CD14-positive monocyte (primary cell): ENCODE measurements around the gene GLP2R. TPM values are rescaled to one million over a fixed set of nuclear protein-coding genes. Genes with fewer than 3 reads are reported as not detected.

Experiments
- DNase-seq, 3 donors: peaks; one replicate each; pipeline ENCODE4 v3.0.0-alpha.2; 2011 to 2022
- H2AFZ ChIP-seq: 2 replicates; pipeline ENCODE4 v1.6.0; 2012; ENCODE audit warnings: mild to moderate bottlenecking, low read depth, low read length, inconsistent platforms; ENCODE audit not compliant: insufficient read depth, poor library complexity, severe bottlenecking
- H3K27ac ChIP-seq, 2 donors: 1 replicate in 1 of 2; 2 replicates in 1 of 2; pipeline ENCODE4 v1.5.1; 2012 to 2013; ENCODE audit warnings: low read length in 2 of 2, control low read depth in 1 of 2, inconsistent platforms in 1 of 2, low read depth in 1 of 2, mild to moderate bottlenecking in 1 of 2
- H3K27me3 ChIP-seq, 2 donors: one replicate each; pipeline versions ENCODE4 v1.6.0 to v1.6.1; 2011 to 2013; ENCODE audit warnings: low read length in 2 of 2; ENCODE audit not compliant: control insufficient read depth in 2 of 2, insufficient read depth in 2 of 2
- H3K36me3 ChIP-seq, 2 donors: replicated peaks in 1 of 2; 1 replicate in 1 of 2; 2 replicates in 1 of 2; pipeline versions ENCODE4 v1.5.1 to v1.6.1; 2012 to 2013; ENCODE audit warnings: low read length in 2 of 2, control low read depth in 1 of 2, inconsistent platforms in 1 of 2, mild to moderate bottlenecking in 1 of 2; ENCODE audit not compliant: insufficient read depth in 2 of 2, control insufficient read depth in 1 of 2
- H3K4me1 ChIP-seq, 2 donors: 1 replicate in 1 of 2; 2 replicates in 1 of 2; pipeline versions ENCODE4 v1.5.1 to v1.6.1; 2012 to 2013; ENCODE audit warnings: low read length in 2 of 2, control low read depth in 1 of 2, inconsistent platforms in 1 of 2, mild to moderate bottlenecking in 1 of 2, moderate library complexity in 1 of 2; ENCODE audit not compliant: insufficient read depth in 2 of 2, control insufficient read depth in 1 of 2
- H3K4me2 ChIP-seq: replicated peaks from 2 replicates; pipeline ENCODE3; 2012; ENCODE audit warnings: low read length, moderate library complexity, mild to moderate bottlenecking; ENCODE audit not compliant: poor library complexity, severe bottlenecking; ENCODE audit errors: extremely low read depth
- H3K4me3 ChIP-seq, 3 experiments: fragments of 200-600 bp in 1 of 3; sonication (generic) in 1 of 3; replicated peaks in 1 of 3; 1 replicate in 2 of 3; 2 replicates in 1 of 3; pipeline ENCODE4 v1.5.1; 2011 to 2013; ENCODE audit warnings: low read length in 3 of 3, mild to moderate bottlenecking in 3 of 3, control low read depth in 2 of 3, low read depth in 2 of 3, inconsistent platforms in 1 of 3, moderate library complexity in 1 of 3
- H3K79me2 ChIP-seq: 2 replicates; pipeline ENCODE4 v1.6.0; 2012; ENCODE audit warnings: mild to moderate bottlenecking, control low read depth, inconsistent platforms, low read length, moderate library complexity; ENCODE audit not compliant: insufficient read depth
- H3K9ac ChIP-seq: 2 replicates; pipeline ENCODE4 v1.6.0; 2017; ENCODE audit warnings: low read length, mild to moderate bottlenecking; ENCODE audit not compliant: insufficient read depth, poor library complexity, severe bottlenecking
- H3K9me3 ChIP-seq, 2 donors: replicated peaks in 1 of 2; 1 replicate in 1 of 2; 2 replicates in 1 of 2; pipeline versions ENCODE4 v1.5.1 to v1.6.1; 2012 to 2013; ENCODE audit warnings: low read length in 2 of 2, control low read depth in 1 of 2; ENCODE audit not compliant: control insufficient read depth in 1 of 2, insufficient read depth in 1 of 2
- H4K20me1 ChIP-seq: 2 replicates; pipeline ENCODE4 v1.6.0; 2012; ENCODE audit warnings: mild to moderate bottlenecking, low read length, control low read depth, moderate library complexity; ENCODE audit not compliant: insufficient read depth
- H3K27ac Mint-ChIP-seq, 7 donors: one replicate each; pipeline ENCODE4 v1.8.0; 2020; ENCODE audit warnings: mild to moderate bottlenecking in 7 of 7, mixed read lengths in 7 of 7, moderate library complexity in 6 of 7, inconsistent platforms in 2 of 7
- H3K27me3 Mint-ChIP-seq, 3 donors: one replicate each; pipeline ENCODE4 v1.8.0; 2021 to 2022; ENCODE audit warnings: low read depth in 3 of 3, mild to moderate bottlenecking in 3 of 3, mixed read lengths in 3 of 3, moderate library complexity in 3 of 3, inconsistent platforms in 1 of 3
- H3K36me3 Mint-ChIP-seq, 2 donors: one replicate each; pipeline ENCODE4 v1.8.0; 2020; ENCODE audit warnings: mixed read lengths in 2 of 2, inconsistent platforms in 1 of 2, mild to moderate bottlenecking in 1 of 2
- H3K4me1 Mint-ChIP-seq: one replicate; pipeline ENCODE4 v1.8.0; 2020; ENCODE audit warnings: mild to moderate bottlenecking, mixed read lengths
- H3K4me3 Mint-ChIP-seq, 2 donors: one replicate each; pipeline ENCODE4 v1.8.0; 2020; ENCODE audit warnings: mild to moderate bottlenecking in 2 of 2, mixed read lengths in 2 of 2, moderate library complexity in 1 of 2
- H3K9me3 Mint-ChIP-seq, 7 donors: one replicate each; pipeline ENCODE4 v1.8.0; 2020 to 2022; ENCODE audit warnings: mixed read lengths in 7 of 7, mild to moderate bottlenecking in 6 of 7, moderate library complexity in 6 of 7, inconsistent platforms in 2 of 7
- CTCF ChIP-seq: fragments of 200-600 bp; IDR thresholded peaks from one replicate; pipeline ENCODE4 v1.8.0; 2022; ENCODE audit warnings: antibody characterized with exemption, mild to moderate bottlenecking
- WGBS: methylation state at CpG from one replicate; pipeline ENCODE4 v1.1.5; 2013; ENCODE audit warnings: missing lambda C conversion rate; ENCODE audit not compliant: insufficient coverage; 5-methylcytosine and 5-hydroxymethylcytosine counted together
- intact Hi-C, 2 donors: fragments of 100-400 bp; cut with micrococcal nuclease; formaldehyde crosslinking; loops; one replicate each; pipeline versions ENCODE4 v1.15.0 to v1.15.1; 2023
- polyA plus RNA-seq, 3 donors: library from polyadenylated mRNA; depleted of rRNA in 1 of 3; unstranded in 2 of 3; stranded (reverse) in 1 of 3; fragments of 300-500 nt in 2 of 3; fragments of >200 nt in 1 of 3; fragmentation: Illumina TruSeq in 2 of 3; gene quantifications; 1 replicate in 2 of 3; 2 replicates in 1 of 3; pipeline ENCODE4 v1.2.3, GENCODE V29; 2012 to 2021

Gene GLP2R
- polyA plus RNA-seq, 3 donors: not detected

- Histone ChIP-seq H3K4me1 (no peaks in the 10 kb centered on the region), H3K27ac (no peak overlapping the region), H3K79me2 (no peaks in the 10 kb centered on the region), H3K9me3 (peaks cover 11 to 21% of the 10 kb centered on the region in 2 donors), H3K36me3 (peaks cover 98 to 100% of the 10 kb centered on the region in 2 donors), H4K20me1 (peaks cover 91% of the 10 kb centered on the region), H3K4me3 (no peak overlapping the region), H3K9ac (no peak overlapping the region), H2AFZ (no peak overlapping the region), H3K27me3 (no peaks in the 10 kb centered on the region), H3K4me2 (no peak overlapping the region)
- H3K4me1 Mint-ChIP-seq: no peaks in the 10 kb centered on the region
- TF ChIP-seq CTCF: no peak
- H3K27me3 Mint-ChIP-seq: no peaks in the 10 kb centered on the region
- no peak overlapping the region for H3K27ac Mint-ChIP-seq
- DNase-seq: no peak
- no CpG with 5 or more reads among the region's 9 CpGs for WGBS
- H3K4me3 Mint-ChIP-seq: no peak overlapping the region
- intact Hi-C loops: no loop called here
- H3K36me3 Mint-ChIP-seq: peaks cover 88 to 98% of the 10 kb centered on the region in 2 donors
- H3K9me3 Mint-ChIP-seq: peaks cover 17 to 29% (median 21%) of the 10 kb centered on the region in 7 donors
Measured at GRCh38 chr17:9937901-9938300, 112.2 kb downstream of the GLP2R start.

- peaks cover 87 to 98% of the 10 kb centered on the region in 2 donors for H3K36me3 Mint-ChIP-seq
- Histone ChIP-seq H2AFZ (no peak overlapping the region), H3K79me2 (no peaks in the 10 kb centered on the region), H3K4me2 (no peak overlapping the region), H4K20me1 (peaks cover 96% of the 10 kb centered on the region), H3K27me3 (no peaks in the 10 kb centered on the region), H3K36me3 (peaks cover 98 to 100% of the 10 kb centered on the region in 2 donors), H3K4me3 (no peak overlapping the region), H3K27ac (no peak overlapping the region), H3K4me1 (no peaks in the 10 kb centered on the region), H3K9ac (no peak overlapping the region), H3K9me3 (peaks cover 11 to 21% of the 10 kb centered on the region in 2 donors)
- DNase-seq: no peak
- H3K27me3 Mint-ChIP-seq: no peaks in the 10 kb centered on the region
- no peak for TF ChIP-seq CTCF
- H3K4me3 Mint-ChIP-seq: no peak overlapping the region
- H3K4me1 Mint-ChIP-seq: no peaks in the 10 kb centered on the region
- intact Hi-C loops: no loop called here
- no peak overlapping the region for H3K27ac Mint-ChIP-seq
- H3K9me3 Mint-ChIP-seq: peaks cover 17 to 29% (median 21%) of the 10 kb centered on the region in 7 donors
- WGBS: no CpG with 5 or more reads among the region's 1 CpG
Measured at GRCh38 chr17:9938764-9939163, 113.0 kb downstream of the GLP2R start.
